Esophagus muscularis mucosa (tissue), 4 donors: ENCODE results near the gene CDHR2. TPM values are rescaled to one million over a fixed set of nuclear protein-coding genes. Genes with fewer than 3 reads are reported as not detected.

Experiments used
- DNase-seq: peaks from one replicate; pipeline ENCODE4 v3.0.0-alpha.2; 2017; ENCODE audit errors: extremely low spot score
- H3K27ac ChIP-seq, 4 donors: fragments of 200-600 bp; sonication (generic); replicated peaks in 1 of 4; 1 replicate in 3 of 4; 2 replicates in 1 of 4; pipeline ENCODE4 v1.5.1; 2016 to 2019; ENCODE audit warnings: mild to moderate bottlenecking in 1 of 4
- H3K27me3 ChIP-seq, 4 donors: fragments of 200-600 bp; sonication (generic); one replicate each; pipeline versions ENCODE4 v1.5.1 to v1.6.0; 2016 to 2019
- H3K36me3 ChIP-seq, 4 donors: fragments of 200-600 bp; sonication (generic); one replicate each; pipeline ENCODE4 v1.5.1; 2016 to 2019
- H3K4me1 ChIP-seq, 4 donors: fragments of 200-600 bp; sonication (generic); one replicate each; pipeline ENCODE4 v1.5.1; 2016 to 2019
- H3K4me3 ChIP-seq, 4 donors: fragments of 200-600 bp; sonication (generic); 1 replicate in 2 of 4; 2 replicates in 2 of 4; pipeline ENCODE4 v1.5.1; 2016 to 2019; ENCODE audit warnings: mild to moderate bottlenecking in 4 of 4, moderate library complexity in 1 of 4
- H3K9me3 ChIP-seq, 4 donors: fragments of 200-600 bp; sonication (generic); 1 replicate in 3 of 4; 2 replicates in 1 of 4; pipeline ENCODE4 v1.5.1; 2016 to 2019
- EP300 ChIP-seq: sonication (generic); formaldehyde crosslinking; IDR thresholded peaks from one replicate; pipeline ENCODE4 v1.6.1; 2017; ENCODE audit warnings: antibody characterized with exemption
- POLR2A ChIP-seq: fragments of 450-650 bp; IDR thresholded peaks from one replicate; pipeline ENCODE4 v1.6.1; 2017; ENCODE audit warnings: antibody characterized with exemption, moderate library complexity, mild to moderate bottlenecking, low read depth
- POLR2AphosphoS5 ChIP-seq, 2 donors: sonication (generic); formaldehyde crosslinking; IDR thresholded peaks; one replicate each; pipeline ENCODE4 v1.6.1; 2017; ENCODE audit warnings: antibody characterized with exemption in 2 of 2
- WGBS: methylation state at CpG from one replicate; pipeline ENCODE4 v1.1.5; 2018; 5-methylcytosine and 5-hydroxymethylcytosine counted together
- intact Hi-C: fragments of 100-400 bp; cut with DNase I; formaldehyde crosslinking; loops from one replicate; pipeline ENCODE4 v1.15.1; 2023
- total RNA-seq, 4 donors: library from RNA; depleted of rRNA; stranded (reverse); fragments of >200 nt; gene quantifications; one replicate each; pipeline versions ENCODE4 v1.1.0 to v1.2.1, GENCODE V29; 2016
- TF ChIP-seq, protein P1 (sequence below), 3 experiments: fragments of 200-600 bp in 2 of 3; fragments of 450-650 bp in 1 of 3; sonication (generic) in 2 of 3; IDR thresholded peaks; one replicate each; pipeline ENCODE4 v1.5.1; 2017 to 2019; ENCODE audit warnings: antibody characterized with exemption in 3 of 3, mild to moderate bottlenecking in 2 of 3, moderate library complexity in 1 of 3

Gene CDHR2
- total RNA-seq, 4 donors from 2014 or later: 0.92 TPM; not detected in 3

DNA sequence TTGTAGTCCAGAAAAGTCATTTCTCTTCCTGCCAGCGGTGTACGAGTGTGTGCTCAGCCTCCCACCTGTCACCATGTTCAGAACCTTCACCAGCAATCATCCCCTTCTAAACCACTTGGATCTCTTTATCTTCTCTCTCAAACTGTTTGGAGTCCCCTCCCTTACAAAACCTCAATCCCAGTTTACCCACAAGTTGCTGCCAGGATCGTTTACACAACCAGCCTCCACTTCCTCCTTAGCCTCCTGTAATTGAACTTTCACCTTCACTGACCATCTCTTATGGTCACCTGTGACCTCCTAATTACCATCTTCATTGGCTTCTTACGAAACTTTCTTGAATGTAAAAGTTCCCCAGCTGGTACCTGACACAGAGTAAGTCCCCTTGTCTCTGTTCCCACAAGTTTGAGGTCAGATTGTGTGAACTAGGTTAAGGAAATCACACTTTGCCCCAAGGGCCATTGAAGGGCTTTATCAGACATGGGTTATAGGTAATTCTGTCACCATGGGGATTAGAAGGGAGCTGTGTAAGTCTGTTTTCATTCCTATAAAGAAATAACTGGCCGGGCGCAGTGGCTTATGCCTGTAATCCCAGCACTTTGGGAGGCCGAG lies 32.0 kb upstream of the CDHR2 start:
- no peak for DNase-seq
- Histone ChIP-seq H3K9me3 (no peaks in the 10 kb centered on the region), H3K27me3 (no peaks in the 10 kb centered on the region), H3K4me1 (no peaks in the 10 kb centered on the region), H3K36me3 (no peaks in the 10 kb centered on the region), H3K4me3 (no peak overlapping the region), H3K27ac (no peak overlapping the region)
- TF ChIP-seq, protein P1, sequence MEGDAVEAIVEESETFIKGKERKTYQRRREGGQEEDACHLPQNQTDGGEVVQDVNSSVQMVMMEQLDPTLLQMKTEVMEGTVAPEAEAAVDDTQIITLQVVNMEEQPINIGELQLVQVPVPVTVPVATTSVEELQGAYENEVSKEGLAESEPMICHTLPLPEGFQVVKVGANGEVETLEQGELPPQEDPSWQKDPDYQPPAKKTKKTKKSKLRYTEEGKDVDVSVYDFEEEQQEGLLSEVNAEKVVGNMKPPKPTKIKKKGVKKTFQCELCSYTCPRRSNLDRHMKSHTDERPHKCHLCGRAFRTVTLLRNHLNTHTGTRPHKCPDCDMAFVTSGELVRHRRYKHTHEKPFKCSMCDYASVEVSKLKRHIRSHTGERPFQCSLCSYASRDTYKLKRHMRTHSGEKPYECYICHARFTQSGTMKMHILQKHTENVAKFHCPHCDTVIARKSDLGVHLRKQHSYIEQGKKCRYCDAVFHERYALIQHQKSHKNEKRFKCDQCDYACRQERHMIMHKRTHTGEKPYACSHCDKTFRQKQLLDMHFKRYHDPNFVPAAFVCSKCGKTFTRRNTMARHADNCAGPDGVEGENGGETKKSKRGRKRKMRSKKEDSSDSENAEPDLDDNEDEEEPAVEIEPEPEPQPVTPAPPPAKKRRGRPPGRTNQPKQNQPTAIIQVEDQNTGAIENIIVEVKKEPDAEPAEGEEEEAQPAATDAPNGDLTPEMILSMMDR (IDR thresholded peaks at IDR 0.05): no peak
- TF ChIP-seq POLR2A (no peak), POLR2AphosphoS5 (IDR thresholded peaks at IDR 0.05) (no peak), EP300 (no peak)
- 66% methylated on average over 7 of the region's 7 CpGs for WGBS
- intact Hi-C loops: no loop called here

DNA sequence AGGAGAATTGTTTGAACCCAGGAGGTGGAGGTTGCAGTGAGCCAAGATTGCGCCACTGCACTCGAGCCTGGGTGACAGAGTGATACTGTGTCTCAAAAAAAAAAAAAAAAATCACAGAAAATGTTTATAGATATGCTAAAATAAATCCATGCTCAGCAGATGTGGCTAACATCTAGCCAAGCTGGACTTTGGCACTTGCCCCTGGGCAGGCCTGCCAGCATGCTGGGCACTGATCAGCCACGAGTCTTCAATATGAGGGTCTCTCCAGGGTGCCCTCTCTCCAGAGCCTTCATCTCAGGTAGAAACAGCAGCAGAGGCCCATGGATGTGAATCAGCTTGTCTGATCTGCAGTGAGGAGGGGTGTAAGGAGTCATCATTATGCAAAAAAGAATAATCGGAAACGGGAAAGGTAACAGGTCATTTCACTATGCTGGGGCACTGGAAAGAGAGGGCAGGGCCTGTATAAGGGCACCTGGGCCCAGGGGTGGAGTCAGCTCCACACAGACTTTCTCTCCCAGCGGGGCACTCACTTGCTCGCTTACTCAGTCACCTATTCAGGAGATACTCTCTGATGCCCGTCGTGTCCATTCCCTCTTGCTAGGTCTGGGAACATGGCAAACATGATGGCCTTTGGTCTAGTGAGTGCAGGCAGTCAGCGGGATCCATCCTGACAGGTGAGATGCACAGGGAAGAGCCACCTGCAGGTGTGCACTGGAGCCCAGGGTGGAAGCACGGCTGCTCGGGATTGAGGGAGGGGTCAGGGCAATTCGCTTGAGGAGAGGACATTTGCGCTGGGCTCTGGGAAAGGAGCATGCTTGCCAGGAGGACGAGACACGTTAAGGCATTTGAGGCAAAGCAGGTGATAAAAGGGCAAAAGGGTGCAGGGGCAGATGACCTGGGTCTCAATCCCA lies 29.1 kb upstream of the CDHR2 start:
- Histone ChIP-seq H3K27me3 (no peaks in the 10 kb centered on the region), H3K4me3 (no peak overlapping the region), H3K4me1 (no peaks in the 10 kb centered on the region), H3K9me3 (no peaks in the 10 kb centered on the region), H3K27ac (no peak overlapping the region), H3K36me3 (no peaks in the 10 kb centered on the region)
- 74% methylated on average over 16 of the region's 16 CpGs for WGBS
- intact Hi-C loops: no loop called here
- TF ChIP-seq POLR2AphosphoS5 (IDR thresholded peaks at IDR 0.05) (no peak), EP300 (no peak), POLR2A (no peak)
- TF ChIP-seq, protein P1 (IDR thresholded peaks at IDR 0.05): no peak
- DNase-seq: no peak

DNA sequence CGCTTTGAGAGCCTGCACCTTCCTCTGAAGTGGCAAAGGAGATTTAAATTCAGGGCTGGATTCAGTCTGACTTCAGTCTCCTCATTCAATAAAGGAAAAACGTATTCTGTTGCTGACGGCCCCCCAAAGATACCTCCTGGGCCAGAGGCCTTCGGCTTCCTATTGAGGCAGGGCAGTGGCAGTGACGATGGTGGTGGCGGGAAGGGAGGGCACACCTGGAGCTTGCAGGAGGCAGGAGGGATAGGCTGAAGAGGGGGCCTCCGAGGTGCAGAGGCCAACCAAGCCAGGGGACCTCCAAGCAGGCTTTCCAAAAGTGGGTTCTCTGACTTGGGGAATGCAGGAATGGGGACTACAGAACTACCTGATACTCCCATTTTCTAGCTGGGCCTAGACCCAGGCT lies 27.9 kb upstream of the CDHR2 start:
- 83% methylated on average over 7 of the region's 7 CpGs for WGBS
- intact Hi-C loops: no loop called here

DNA sequence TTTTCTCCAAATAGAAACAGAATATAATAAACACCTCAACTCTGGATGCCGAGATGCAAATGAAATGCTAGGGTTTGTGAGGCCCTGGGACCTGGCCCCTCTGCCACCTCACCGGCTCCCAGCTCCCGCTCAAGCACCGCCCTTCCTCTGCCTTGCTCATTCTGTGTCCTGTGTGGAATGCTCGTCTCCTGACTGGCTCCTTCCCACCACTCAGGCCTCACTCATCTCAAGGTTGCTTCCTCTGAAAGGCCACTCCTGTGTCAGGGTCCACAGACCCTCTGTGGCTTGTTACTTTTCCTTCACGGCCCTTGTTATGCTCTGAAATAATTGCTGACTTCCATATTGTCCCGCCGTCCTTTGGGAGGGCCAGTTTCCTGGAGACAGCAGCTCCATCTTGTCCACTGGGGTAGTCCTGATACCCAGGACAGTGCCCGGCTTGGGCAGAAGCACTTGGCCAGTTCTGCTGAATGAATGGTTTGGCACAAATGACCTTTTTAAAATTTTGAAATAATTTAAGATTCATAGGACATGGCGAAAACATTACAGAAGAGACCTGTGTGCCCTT lies 27.4 kb upstream of the CDHR2 start:
- Histone ChIP-seq H3K27ac (no peak overlapping the region), H3K9me3 (no peaks in the 10 kb centered on the region), H3K4me1 (no peaks in the 10 kb centered on the region), H3K27me3 (no peaks in the 10 kb centered on the region), H3K36me3 (peaks cover 0 to 4% (median 0%) of the 10 kb centered on the region in 4 donors), H3K4me3 (no peak overlapping the region)
- intact Hi-C loops: no loop called here
- TF ChIP-seq POLR2AphosphoS5 (IDR thresholded peaks at IDR 0.05) (no peak), POLR2A (no peak), EP300 (no peak)
- TF ChIP-seq, protein P1 (IDR thresholded peaks at IDR 0.05): no peak
- no peak for DNase-seq
- WGBS: 67% methylated on average over 10 of the region's 10 CpGs

More for the DNA sequence above, 27.9 kb upstream of the CDHR2 start:
- Histone ChIP-seq H3K4me3 (no peak overlapping the region), H3K27ac (no peak overlapping the region), H3K9me3 (no peaks in the 10 kb centered on the region), H3K27me3 (no peaks in the 10 kb centered on the region), H3K4me1 (no peaks in the 10 kb centered on the region), H3K36me3 (no peaks in the 10 kb centered on the region)
- DNase-seq: no peak
- no peak for TF ChIP-seq EP300
- TF ChIP-seq POLR2A: no peak
- TF ChIP-seq, protein P1 (IDR thresholded peaks at IDR 0.05): no peak
- TF ChIP-seq POLR2AphosphoS5 (IDR thresholded peaks at IDR 0.05): no peak
